CD4-positive, alpha-beta T cell (primary cell): ENCODE data around the gene SLC19A1. TPM values are rescaled to one million over a fixed set of nuclear protein-coding genes. Genes with fewer than 3 reads are reported as not detected.

Experiments used
- ATAC-seq: fragments of 200-7000 bp; cut with Tn5 transposase; one replicate; pipeline ENCODE4 v1.10.0; 2022; ENCODE audit warnings: mild to moderate bottlenecking; ENCODE audit not compliant: poor library complexity
- CTCF ChIA-PET: fragments of 350-600 bp; sonication (Branson Sonifier 250); formaldehyde crosslinking; loops from one replicate; lab custom pipeline; 2021; ENCODE audit warnings: antibody characterized with exemption, inconsistent platforms; lab: Charles Lee
- POLR2A ChIA-PET: fragments of 350-600 bp; sonication (Branson Sonifier 250); formaldehyde crosslinking; loops from one replicate; lab custom pipeline; 2021; ENCODE audit warnings: antibody characterized with exemption, inconsistent platforms; lab: Charles Lee
- DNase-seq, 14 experiments: peaks; one replicate each; pipeline ENCODE4 v3.0.0-alpha.2; 2013 to 2020; ENCODE audit warnings: mixed read lengths in 2 of 14
- H3K27ac ChIP-seq, 2 donors: one replicate each; pipeline versions ENCODE4 v1.5.1 to v1.7.0; 2013; ENCODE audit warnings: low read length in 2 of 2, low read depth in 1 of 2, mild to moderate bottlenecking in 1 of 2
- H3K27me3 ChIP-seq, 2 experiments: 1 replicate in 1 of 2; 2 replicates in 1 of 2; pipeline versions ENCODE4 v1.6.1 to v1.7.0; 2013; ENCODE audit warnings: low read length in 2 of 2, control low read depth in 1 of 2, mild to moderate bottlenecking in 1 of 2, moderate library complexity in 1 of 2; ENCODE audit not compliant: insufficient read depth in 2 of 2, control insufficient read depth in 1 of 2
- H3K36me3 ChIP-seq: one replicate; pipeline ENCODE4 v1.6.1; 2013; ENCODE audit warnings: low read length, control low read depth; ENCODE audit not compliant: insufficient read depth
- H3K4me1 ChIP-seq: one replicate; pipeline ENCODE4 v1.6.1; 2013; ENCODE audit warnings: low read length, control low read depth; ENCODE audit not compliant: insufficient read depth
- H3K4me3 ChIP-seq: one replicate; pipeline ENCODE4 v1.5.1; 2013; ENCODE audit warnings: mild to moderate bottlenecking, low read length, moderate library complexity
- H3K9me3 ChIP-seq, 2 experiments: 1 replicate in 1 of 2; 2 replicates in 1 of 2; pipeline versions ENCODE4 v1.6.1 to v1.7.0; 2013; ENCODE audit warnings: low read length in 2 of 2, mild to moderate bottlenecking in 2 of 2, control low read depth in 1 of 2, moderate library complexity in 1 of 2; ENCODE audit not compliant: control insufficient read depth in 1 of 2, insufficient read depth in 1 of 2
- H3K27ac Mint-ChIP-seq: one replicate; pipeline ENCODE4 v1.8.0; 2020; ENCODE audit warnings: mixed read lengths
- H3K27me3 Mint-ChIP-seq: one replicate; pipeline ENCODE4 v1.8.0; 2021; ENCODE audit warnings: mixed read lengths
- H3K36me3 Mint-ChIP-seq: one replicate; pipeline ENCODE4 v1.8.0; 2021; ENCODE audit warnings: low read depth, mixed read lengths
- H3K4me1 Mint-ChIP-seq: one replicate; pipeline ENCODE4 v1.8.0; 2021; ENCODE audit warnings: low read depth, mixed read lengths
- H3K4me3 Mint-ChIP-seq: one replicate; pipeline ENCODE4 v1.8.0; 2020; ENCODE audit warnings: mild to moderate bottlenecking, mixed read lengths
- H3K9me3 Mint-ChIP-seq: one replicate; pipeline ENCODE4 v1.8.0; 2020; ENCODE audit warnings: mixed read lengths
- CTCF ChIP-seq: fragments of 200-600 bp; IDR thresholded peaks from one replicate; pipeline ENCODE4 v1.8.0; 2022; ENCODE audit warnings: antibody characterized with exemption, mild to moderate bottlenecking
- intact Hi-C, 2 experiments: fragments of 100-400 bp; cut with DNase I in 1 of 2; cut with micrococcal nuclease in 1 of 2; formaldehyde crosslinking; loops; one replicate each; pipeline versions ENCODE4 v1.15.1 to v1.9.0; 2023 to 2025; cut with DNase I, micrococcal nuclease
- total RNA-seq, 174 experiments: library from RNA in 2 of 174; stranded (reverse) in 2 of 174; gene quantifications; one replicate each; pipeline ENCODE4 v1.2.3 and lab custom pipeline; 2021 to 2026

Gene SLC19A1
- total RNA-seq, 2 experiments from 2014 or later: 11.5 to 12.0 TPM

- DNase-seq: no peak
Observed at GRCh38 chr21:45452696-45453307, 89.4 kb downstream of the SLC19A1 start.

GRCh38 chr21:45451771-45452182 lies 90.5 kb downstream of the SLC19A1 start:
- POLR2A ChIA-PET: interaction anchor here (1.3 kb wide), 1 partner anchor 164 kb away, joined by 3 read pairs; the partner anchor contains the start of gene POFUT2
- CTCF ChIA-PET: no interaction called here
- Histone ChIP-seq H3K4me3 (no peak overlapping the region), H3K9me3 (peaks cover 0 to 7% of the 10 kb centered on the region in 2 experiments), H3K36me3 (no peaks in the 10 kb centered on the region), H3K27me3 (no peaks in the 10 kb centered on the region), H3K4me1 (peaks cover 5% of the 10 kb centered on the region), H3K27ac (no peak overlapping the region)
- Mint-ChIP-seq H3K4me3 (no peak overlapping the region), H3K36me3 (no peaks in the 10 kb centered on the region), H3K9me3 (no peaks in the 10 kb centered on the region), H3K27ac (no peak overlapping the region), H3K27me3 (peaks cover 5% of the 10 kb centered on the region), H3K4me1 (no peaks in the 10 kb centered on the region)
- no peak for TF ChIP-seq CTCF
- intact Hi-C loops: no loop called here
- no peak for DNase-seq
- no peak for ATAC-seq

More at GRCh38 chr21:45452696-45453307, 89.4 kb downstream of the SLC19A1 start:
- Histone ChIP-seq H3K4me3 (no peak overlapping the region), H3K27ac (no peak overlapping the region), H3K4me1 (peaks cover 5% of the 10 kb centered on the region), H3K27me3 (no peaks in the 10 kb centered on the region), H3K36me3 (no peaks in the 10 kb centered on the region), H3K9me3 (peaks cover 0 to 5% of the 10 kb centered on the region in 2 experiments)
- ChIA-PET CTCF (no interaction called here), POLR2A (no interaction called here)
- no peak overlapping the region for H3K27ac Mint-ChIP-seq
- no peaks in the 10 kb centered on the region for H3K9me3 Mint-ChIP-seq
- no peaks in the 10 kb centered on the region for H3K4me1 Mint-ChIP-seq
- no peak overlapping the region for H3K4me3 Mint-ChIP-seq
- intact Hi-C loops: no loop called here
- no peaks in the 10 kb centered on the region for H3K36me3 Mint-ChIP-seq
- TF ChIP-seq CTCF: no peak
- H3K27me3 Mint-ChIP-seq: peaks cover 5% of the 10 kb centered on the region
- no peak for ATAC-seq

GRCh38 chr21:45451091-45451740 lies 91.0 kb downstream of the SLC19A1 start:
- intact Hi-C loops: no loop called here
- Mint-ChIP-seq H3K27ac (no peak overlapping the region), H3K4me3 (no peak overlapping the region), H3K4me1 (no peaks in the 10 kb centered on the region), H3K27me3 (peaks cover 5% of the 10 kb centered on the region), H3K36me3 (no peaks in the 10 kb centered on the region), H3K9me3 (no peaks in the 10 kb centered on the region)
- Histone ChIP-seq H3K9me3 (peaks cover 0 to 9% of the 10 kb centered on the region in 2 experiments), H3K27ac (no peak overlapping the region), H3K27me3 (no peaks in the 10 kb centered on the region), H3K4me1 (peaks cover 5% of the 10 kb centered on the region), H3K36me3 (no peaks in the 10 kb centered on the region), H3K4me3 (no peak overlapping the region)
- POLR2A ChIA-PET: interaction anchor here (1.3 kb wide), 1 partner anchor 164 kb away, joined by 3 read pairs; the partner anchor contains the start of gene POFUT2
- no peak for TF ChIP-seq CTCF
- DNase-seq: no peak
- ATAC-seq: no peak
- CTCF ChIA-PET: no interaction called here
